Caco-2 (cell line): Measurements from ENCODE around the gene PROSER2. TPM values are rescaled to one million over a fixed set of nuclear protein-coding genes. Genes with fewer than 3 reads are reported as not detected.
A peak's percentile ranks its signal among the peaks of the same experiment; 100 is the strongest.

Experiments
- BruUV-seq: library from RNA; stranded (reverse); fragments of 400-500 nt; replicated peaks from 2 replicates; lab custom pipeline; 2021; lab: Mats Ljungman, UMichigan
- CTCF ChIA-PET: fragments of 300-600 bp; sonication (Branson Sonifier 250); formaldehyde crosslinking; loops from one replicate; lab custom pipeline; 2022; ENCODE audit warnings: antibody characterized with exemption; lab: Charles Lee
- POLR2A ChIA-PET: fragments of 300-600 bp; sonication (Branson Sonifier 250); formaldehyde crosslinking; loops from one replicate; lab custom pipeline; 2022; ENCODE audit warnings: antibody characterized with exemption; lab: Charles Lee
- DNase-seq, 2 experiments: peaks; one replicate each; pipeline versions ENCODE4 v3.0.0 to v3.0.0-alpha.2; 2020 to 2022
- H3K27me3 ChIP-seq: replicated peaks from 2 replicates; pipeline ENCODE4 v1.6.0; 2011; ENCODE audit warnings: low read length; ENCODE audit not compliant: control insufficient read depth, insufficient read depth
- H3K36me3 ChIP-seq: 2 replicates; pipeline ENCODE4 v1.5.1; 2011; ENCODE audit warnings: low read length; ENCODE audit not compliant: control insufficient read depth, insufficient read depth
- H3K4me1 ChIP-seq: fragments of 250-450 bp; sonication (Bioruptor Pico); 2 replicates; pipeline ENCODE4 v1.5.1; 2020; ENCODE audit warnings: mild to moderate bottlenecking
- H3K4me3 ChIP-seq: 2 replicates; pipeline ENCODE4 v1.5.1; 2011; ENCODE audit warnings: low read depth, mild to moderate bottlenecking, control low read depth, low read length
- H3K9me3 ChIP-seq: fragments of 250-450 bp; sonication (Bioruptor Pico); 2 replicates; pipeline ENCODE4 v1.5.1; 2020; ENCODE audit warnings: mild to moderate bottlenecking, moderate library complexity
- H3K27ac Mint-ChIP-seq: one replicate; pipeline ENCODE4 v1.8.0; 2022; ENCODE audit warnings: mixed read lengths; ENCODE audit not compliant: unreplicated experiment
- H3K27me3 Mint-ChIP-seq: one replicate; pipeline ENCODE4 v1.8.0; 2022; ENCODE audit warnings: mixed read lengths; ENCODE audit not compliant: insufficient read depth, unreplicated experiment
- H3K36me3 Mint-ChIP-seq: one replicate; pipeline ENCODE4 v1.8.0; 2022; ENCODE audit warnings: mild to moderate bottlenecking, mixed read lengths; ENCODE audit not compliant: insufficient read depth, unreplicated experiment
- H3K4me1 Mint-ChIP-seq: one replicate; pipeline ENCODE4 v1.8.0; 2022; ENCODE audit warnings: low read depth, mixed read lengths; ENCODE audit not compliant: unreplicated experiment
- H3K4me3 Mint-ChIP-seq: one replicate; pipeline ENCODE4 v1.8.0; 2022; ENCODE audit warnings: mild to moderate bottlenecking, moderate library complexity, mixed read lengths; ENCODE audit not compliant: unreplicated experiment
- H3K9me3 Mint-ChIP-seq: one replicate; pipeline ENCODE4 v1.8.0; 2022; ENCODE audit warnings: mixed read lengths; ENCODE audit not compliant: unreplicated experiment
- CTCF ChIP-seq, 2 experiments: fragments of 200-600 bp in 1 of 2; IDR thresholded peaks; 1 replicate in 1 of 2; 2 replicates in 1 of 2; pipeline versions ENCODE4 v1.5.1 to v1.8.0; 2011 to 2022; ENCODE audit warnings: antibody characterized with exemption in 1 of 2, control low read depth in 1 of 2, inconsistent platforms in 1 of 2, low read depth in 1 of 2, low read length in 1 of 2, mild to moderate bottlenecking in 1 of 2, moderate library complexity in 1 of 2; ENCODE audit not compliant: insufficient read depth in 1 of 2, severe bottlenecking in 1 of 2, unreplicated experiment in 1 of 2
- intact Hi-C: fragments of 100-400 bp; cut with micrococcal nuclease; formaldehyde crosslinking; loops from one replicate; pipeline ENCODE4 v1.10.0; 2022; ENCODE audit not compliant: unreplicated experiment
- total RNA-seq: library from RNA; stranded (reverse); gene quantifications from 2 replicates; pipeline ENCODE4 v1.2.3, GENCODE V29; 2022

The PROSER2 gene
- total RNA-seq, 1 experiment from 2014 or later, result 134 TPM

DNA sequence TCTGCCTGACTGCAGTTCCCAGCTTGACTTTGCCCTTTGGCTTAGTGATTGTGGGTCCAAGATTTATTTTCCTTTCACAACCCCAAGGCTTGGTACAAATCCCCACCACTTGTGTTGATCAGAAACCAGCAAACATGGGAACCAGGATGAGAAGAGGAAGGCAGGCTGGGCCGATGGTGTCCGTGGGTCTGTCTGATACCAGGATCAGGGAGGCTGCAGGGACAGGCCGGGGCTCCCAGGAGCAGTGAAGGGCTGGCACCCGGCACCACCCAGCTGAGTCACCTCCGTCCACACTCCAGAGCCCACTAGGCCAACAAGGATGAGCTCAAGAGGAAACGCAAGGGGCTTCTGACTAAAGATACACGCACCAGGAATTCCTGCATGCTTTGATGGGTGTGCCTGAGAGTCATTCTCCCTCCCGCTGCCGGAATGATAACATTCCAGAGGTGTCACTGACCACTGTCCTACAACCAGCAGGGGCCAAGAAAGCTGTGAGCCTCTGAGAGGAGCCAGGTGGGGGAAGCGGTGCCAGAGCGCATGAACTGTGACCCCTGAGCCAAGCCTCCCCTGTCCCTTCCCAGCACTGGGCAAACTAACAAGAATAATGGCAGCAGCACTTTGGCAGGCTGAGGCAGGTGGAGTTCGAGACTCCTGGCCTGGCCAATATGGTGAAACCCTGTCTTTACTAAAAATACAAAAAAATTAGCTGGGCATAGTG lies 29.2 kb upstream of the PROSER2 start:
- Mint-ChIP-seq H3K9me3 (no peaks in the 10 kb centered on the region), H3K27ac (peak overlapping the region; percentile 92), H3K36me3 (peaks cover 16% of the 10 kb centered on the region), H3K27me3 (no peaks in the 10 kb centered on the region), H3K4me3 (peak overlapping the region; percentile 56), H3K4me1 (peaks cover 46% of the 10 kb centered on the region)
- TF ChIP-seq CTCF (IDR thresholded peaks at IDR 0.05; ENCODE audit: insufficient read depth in 1 of 2, low read depth in 1 of 2, low read length in 1 of 2, severe bottlenecking in 1 of 2, unreplicated experiment in 1 of 2), result peak; percentile 21 to 26
- no peaks in the 10 kb centered on the region for H3K36me3 ChIP-seq
- H3K4me1 ChIP-seq, result peaks cover 38% of the 10 kb centered on the region
- H3K27me3 ChIP-seq, result no peaks in the 10 kb centered on the region
- no peaks in the 10 kb centered on the region for H3K9me3 ChIP-seq
- H3K4me3 ChIP-seq, result no peak overlapping the region; the same call in 1 of the 2 replicates
- peak; percentile 92 to 98 for DNase-seq
- POLR2A ChIA-PET, result interaction anchor here (0.6 to 2.8 kb wide), 16 partner anchors 11 to 249 kb away, joined by 3 to 39 read pairs (median 4); no protein-coding TSS in a partner anchor
- CTCF ChIA-PET, result interaction anchor here (0.8 to 3.9 kb wide), 12 partner anchors 11 to 193 kb away, joined by 3 to 47 read pairs (median 8); no protein-coding TSS in a partner anchor
- BruUV-seq, result TSS peak; percentile 95
- intact Hi-C loops, result loop anchor here (1.0 to 5.0 kb wide), 6 partner anchors 16 to 192 kb away; no protein-coding TSS in a partner anchor

GRCh38 chr10:11794566-11794965 lies 28.6 kb upstream of the PROSER2 start:
- Histone ChIP-seq H3K9me3 (no peaks in the 10 kb centered on the region), H3K4me1 (peaks cover 38% of the 10 kb centered on the region), H3K27me3 (no peaks in the 10 kb centered on the region), H3K4me3 (no peak overlapping the region), H3K36me3 (no peaks in the 10 kb centered on the region)
- Mint-ChIP-seq H3K4me3 (peak overlapping the region; percentile 56), H3K27ac (peak overlapping the region; percentile 92), H3K27me3 (no peaks in the 10 kb centered on the region), H3K9me3 (no peaks in the 10 kb centered on the region), H3K4me1 (peaks cover 46% of the 10 kb centered on the region), H3K36me3 (peaks cover 16% of the 10 kb centered on the region)
- peak in 1 of 2 experiments; percentile 33 for TF ChIP-seq CTCF (IDR thresholded peaks at IDR 0.05; ENCODE audit: insufficient read depth in 1 of 2, low read depth in 1 of 2, low read length in 1 of 2, severe bottlenecking in 1 of 2, unreplicated experiment in 1 of 2)
- CTCF ChIA-PET, result interaction anchor here (0.8 to 3.9 kb wide), 11 partner anchors 12 to 192 kb away, joined by 3 to 47 read pairs (median 9); no protein-coding TSS in a partner anchor
- POLR2A ChIA-PET, result interaction anchor here (0.6 to 2.8 kb wide), 15 partner anchors 11 to 1106 kb away, joined by 3 to 39 read pairs (median 5); no protein-coding TSS in a partner anchor
- DNase-seq, result peak; percentile 82 to 87
- intact Hi-C loops, result loop anchor here (1.0 to 5.0 kb wide), 6 partner anchors 16 to 192 kb away; no protein-coding TSS in a partner anchor
- BruUV-seq, result no TSS peak
